GM12878 (cell line): ENCODE measurements around the gene CRTC1. TPM values are rescaled to one million over a fixed set of nuclear protein-coding genes. Genes with fewer than 3 reads are reported as not detected.

Experiments
- ATAC-seq: fragments of 200-7000 bp; cut with Tn5 transposase; 3 replicates; pipeline ENCODE4 v1.9.1; 2020; ENCODE audit warnings: mild to moderate bottlenecking, moderate library complexity
- BruUV-seq: library from RNA; stranded (reverse); fragments of 400-500 nt; replicated peaks from 2 replicates; lab custom pipeline; 2021; lab: Mats Ljungman, UMichigan
- CTCF ChIA-PET: fragments of 300-600 bp; sonication (Branson Sonifier 250); formaldehyde crosslinking; extraction: SDS; loops from one replicate; lab custom pipeline; 2021; ENCODE audit warnings: inconsistent platforms; lab: Yijun Ruan, JAX
- POLR2A ChIA-PET: fragments of 350-600 bp; formaldehyde crosslinking; extraction: SDS; loops from one replicate; lab custom pipeline; 2021; ENCODE audit warnings: inconsistent platforms; lab: Charles Lee
- RAD21 ChIA-PET: fragments of 300-600 bp; sonication (Branson Sonifier 250); formaldehyde crosslinking; loops from one replicate; lab custom pipeline; 2023; ENCODE audit warnings: antibody characterized with exemption; ENCODE audit not compliant: unreplicated experiment; lab: Charles Lee
- SMC1A ChIA-PET: fragments of 300-600 bp; sonication (Branson Sonifier 250); formaldehyde crosslinking; loops from one replicate; lab custom pipeline; 2023; ENCODE audit not compliant: unreplicated experiment, uncharacterized antibody; lab: Charles Lee
- DNase-seq: peaks from one replicate; pipeline ENCODE4 v3.0.0-alpha.2; 2011; ENCODE audit warnings: low read depth, low spot score
- FAIRE-seq: peaks from 3 replicates; lab custom pipeline; 2011; peaks lifted over from hg19 to GRCh38; lab: Jason Lieb, UNC
- H2AFZ ChIP-seq: 2 replicates; pipeline ENCODE4 v1.6.0; 2011; ENCODE audit warnings: low read depth, low read length, control low read depth; ENCODE audit not compliant: control insufficient read depth
- H3K27ac ChIP-seq: 2 replicates; pipeline ENCODE4 v1.5.1; 2011; ENCODE audit warnings: control low read depth; ENCODE audit not compliant: control insufficient read depth, insufficient read depth
- H3K27me3 ChIP-seq, 2 experiments: replicated peaks in 1 of 2; 2 replicates each; pipeline versions ENCODE4 v1.6.0 to v1.6.1; 2011; ENCODE audit warnings: low read length in 1 of 2; ENCODE audit not compliant: control insufficient read depth in 2 of 2, insufficient read depth in 2 of 2
- H3K36me3 ChIP-seq, 2 experiments: 2 replicates each; pipeline ENCODE4 v1.5.1; 2011; ENCODE audit warnings: low read length in 1 of 2; ENCODE audit not compliant: control insufficient read depth in 2 of 2, insufficient read depth in 2 of 2
- H3K4me1 ChIP-seq: 2 replicates; pipeline ENCODE4 v1.6.1; 2011; ENCODE audit warnings: mild to moderate bottlenecking, low read length, moderate library complexity, mixed read lengths; ENCODE audit not compliant: control insufficient read depth, insufficient read depth
- H3K4me2 ChIP-seq: 2 replicates; pipeline ENCODE4 v1.6.0; 2011; ENCODE audit warnings: control low read depth; ENCODE audit not compliant: control insufficient read depth, insufficient read depth
- H3K4me3 ChIP-seq: fragments of 200-600 bp; sonication (generic); 2 replicates; pipeline ENCODE4 v1.5.1; 2016
- H3K79me2 ChIP-seq: 2 replicates; pipeline ENCODE4 v1.6.0; 2011; ENCODE audit warnings: low read length; ENCODE audit not compliant: control insufficient read depth, insufficient read depth
- H3K9ac ChIP-seq: 2 replicates; pipeline ENCODE4 v1.8.0; 2011; ENCODE audit warnings: low read length, control low read depth, mixed read lengths; ENCODE audit not compliant: control insufficient read depth, insufficient read depth
- H3K9me3 ChIP-seq: replicated peaks from 3 replicates; pipeline ENCODE4 v1.5.1; 2011; ENCODE audit warnings: mild to moderate bottlenecking, low read length; ENCODE audit not compliant: control insufficient read depth, insufficient read depth
- H4K20me1 ChIP-seq: 2 replicates; pipeline ENCODE4 v1.6.0; 2011; ENCODE audit not compliant: control insufficient read depth, insufficient read depth
- ASH2L ChIP-seq: fragments of 300-600, 200-600 bp; sonication (generic); IDR thresholded peaks from 2 replicates; pipeline ENCODE4 v1.6.1; 2017; ENCODE audit warnings: low read depth, mild to moderate bottlenecking, borderline replicate concordance
- BMI1 ChIP-seq: fragments of 450-650 bp; IDR thresholded peaks from 2 replicates; pipeline ENCODE4 v1.6.1; 2016; ENCODE audit warnings: mild to moderate bottlenecking, moderate library complexity, borderline replicate concordance
- IRF5 ChIP-seq: fragments of 450-650 bp; IDR thresholded peaks from 2 replicates; pipeline ENCODE4 v1.6.1; 2017; ENCODE audit warnings: borderline replicate concordance
- NFYA ChIP-seq: IDR thresholded peaks from 2 replicates; pipeline ENCODE4 v1.6.1; 2011; ENCODE audit warnings: low read depth, mild to moderate bottlenecking, low read length, improper control_type of control experiment, borderline replicate concordance
- NFYB ChIP-seq: IDR thresholded peaks from 2 replicates; pipeline ENCODE4 v1.6.1; 2011; ENCODE audit warnings: low read depth, mild to moderate bottlenecking, low read length, improper control_type of control experiment, moderate library complexity; ENCODE audit not compliant: insufficient read depth
- RAD51 ChIP-seq: fragments of 450-650 bp; IDR thresholded peaks from 2 replicates; pipeline ENCODE4 v1.6.1; 2016; ENCODE audit warnings: moderate library complexity, mild to moderate bottlenecking, inconsistent platforms
- RCOR1 ChIP-seq: conservative IDR thresholded peaks from 2 replicates; pipeline ENCODE4 v1.6.1; 2012; ENCODE audit warnings: low read depth, low read length, improper control_type of control experiment
- SUZ12 ChIP-seq: fragments of 200-600 bp; sonication (generic); IDR thresholded peaks from one replicate; pipeline ENCODE4 v1.6.1; 2018; ENCODE audit warnings: antibody characterized with exemption, mild to moderate bottlenecking; ENCODE audit not compliant: unreplicated experiment
- USF1 ChIP-seq: IDR thresholded peaks from 2 replicates; pipeline ENCODE4 v1.6.1; 2011; ENCODE audit warnings: borderline replicate concordance, low read depth, mild to moderate bottlenecking, moderate library complexity, mixed read lengths, low read length; ENCODE audit not compliant: insufficient read depth; ENCODE audit errors: extremely low read length
- ZNF217 ChIP-seq: fragments of 450-650 bp; IDR thresholded peaks from 2 replicates; pipeline ENCODE4 v1.6.1; 2017; ENCODE audit warnings: antibody characterized with exemption, mild to moderate bottlenecking
- WGBS: methylation state at CpG from one replicate; pipeline ENCODE4 v1.1.6; 2016; ENCODE audit warnings: low lambda C conversion rate; ENCODE audit not compliant: insufficient replicate concordance, insufficient coverage; ENCODE audit errors: missing lambda C conversion rate; 5-methylcytosine and 5-hydroxymethylcytosine counted together
- in situ Hi-C: fragments of 300-500 bp; cut with MboI; formaldehyde crosslinking; loops from 9 replicates; pipeline ENCODE4 v1.14.3; 2018; ENCODE audit warnings: mixed read lengths
- intact Hi-C: fragments of 100-400 bp; cut with micrococcal nuclease; formaldehyde crosslinking; loops from one replicate; pipeline ENCODE4 v1.14.2; 2022; ENCODE audit not compliant: unreplicated experiment
- polyA plus RNA-seq, 11 experiments: library from polyadenylated mRNA; depleted of rRNA in 4 of 11; unstranded in 6 of 11; stranded (reverse) in 5 of 11; fragments of >200 nt; fragmentation: Nextera tagmentation in 4 of 11; fragmentation: Illumina TruSeq in 1 of 11; extraction: Ambion mirVana in 4 of 11; extraction: Trizol in 1 of 11; gene quantifications; 1 replicate in 1 of 11; 2 replicates in 10 of 11; pipeline versions ENCODE4 v1.2.1 to v1.2.3, GENCODE V29; 2011 to 2016; ENCODE audit warnings: inconsistent platforms in 2 of 11, missing spikeins in 2 of 11, low read depth in 1 of 11
- total RNA-seq, 4 experiments: library from RNA; depleted of rRNA in 3 of 4; stranded (reverse); fragments of >200 nt in 3 of 4; fragmentation: Illumina TruSeq in 1 of 4; extraction: Trizol in 1 of 4; gene quantifications; 2 replicates each; pipeline versions ENCODE4 v1.2.1 to v1.2.3, GENCODE V29; 2013 to 2021
- TF ChIP-seq, protein P1 (sequence below): IDR thresholded peaks from 2 replicates; pipeline ENCODE4 v1.6.1; 2012; ENCODE audit warnings: low read length, inconsistent platforms

CRTC1 gene
- total and polyA plus RNA-seq, 10 of the 15 experiments (the other 5 are each of a cell fraction or from before 2014, with no cell fraction given), result 0.02 to 4.6 (median 1.1) TPM; not detected in 1

DNA sequence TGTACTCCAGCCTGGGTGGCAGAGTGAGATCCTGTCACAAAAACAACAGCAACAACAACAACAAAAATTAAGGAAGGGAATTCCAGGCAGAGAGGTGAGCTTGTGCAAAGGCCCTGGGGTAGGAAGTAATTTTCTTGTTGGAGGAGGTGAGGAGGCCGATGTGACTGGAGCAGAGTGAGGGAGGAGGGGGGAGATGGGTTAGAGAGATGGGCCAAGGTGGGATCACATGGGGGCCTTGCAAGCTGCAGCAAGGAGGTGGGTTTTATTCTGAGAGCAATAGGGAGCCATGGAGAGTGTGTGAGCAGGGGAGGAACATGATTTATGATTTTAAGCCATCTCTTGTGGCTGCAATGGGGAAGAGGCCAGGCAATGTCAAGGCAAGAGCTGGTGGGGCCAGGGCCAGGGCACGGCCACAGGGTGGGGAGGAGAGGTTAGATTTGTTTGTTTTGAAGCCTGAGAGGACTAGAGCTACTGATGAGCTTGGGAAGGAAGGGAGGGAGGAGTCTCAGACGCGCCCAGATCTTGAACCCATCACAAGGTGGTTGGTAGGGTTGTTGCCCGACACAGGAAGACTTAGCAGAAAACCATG, 120.2 kb downstream of the CRTC1 start:
- FAIRE-seq (no peak), DNase-seq (no peak), ATAC-seq (no peak)
- Histone ChIP-seq H4K20me1 (no peaks in the 10 kb centered on the region), H3K27ac (no peak overlapping the region), H3K36me3 (no peaks in the 10 kb centered on the region), H3K79me2 (no peaks in the 10 kb centered on the region), H3K4me2 (no peak overlapping the region), H2AFZ (no peak overlapping the region), H3K4me1 (no peaks in the 10 kb centered on the region), H3K4me3 (no peak overlapping the region), H3K9me3 (no peaks in the 10 kb centered on the region; the same call in 2 of the 3 replicates), H3K27me3 (peaks cover 0 to 3% of the 10 kb centered on the region in 2 experiments; a peak in 2 of 4 replicates), H3K9ac (no peak overlapping the region)
- CTCF ChIA-PET, result no interaction called here
- SMC1A ChIA-PET, result no interaction called here
- RAD21 ChIA-PET, result no interaction called here
- POLR2A ChIA-PET, result interaction anchor here (0.6 kb wide), 2 partner anchors 51 to 390 kb away, joined by 3 to 4 read pairs; no protein-coding TSS in a partner anchor
- no peak for TF ChIP-seq RCOR1
- no peak for TF ChIP-seq USF1
- no peak for TF ChIP-seq ASH2L
- no peak for TF ChIP-seq BMI1
- no peak for TF ChIP-seq NFYA
- TF ChIP-seq, protein P1, sequence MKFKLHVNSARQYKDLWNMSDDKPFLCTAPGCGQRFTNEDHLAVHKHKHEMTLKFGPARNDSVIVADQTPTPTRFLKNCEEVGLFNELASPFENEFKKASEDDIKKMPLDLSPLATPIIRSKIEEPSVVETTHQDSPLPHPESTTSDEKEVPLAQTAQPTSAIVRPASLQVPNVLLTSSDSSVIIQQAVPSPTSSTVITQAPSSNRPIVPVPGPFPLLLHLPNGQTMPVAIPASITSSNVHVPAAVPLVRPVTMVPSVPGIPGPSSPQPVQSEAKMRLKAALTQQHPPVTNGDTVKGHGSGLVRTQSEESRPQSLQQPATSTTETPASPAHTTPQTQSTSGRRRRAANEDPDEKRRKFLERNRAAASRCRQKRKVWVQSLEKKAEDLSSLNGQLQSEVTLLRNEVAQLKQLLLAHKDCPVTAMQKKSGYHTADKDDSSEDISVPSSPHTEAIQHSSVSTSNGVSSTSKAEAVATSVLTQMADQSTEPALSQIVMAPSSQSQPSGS, result no peak
- no peak for TF ChIP-seq NFYB
- TF ChIP-seq ZNF217, result no peak
- TF ChIP-seq IRF5, result no peak
- no peak for TF ChIP-seq RAD51
- TF ChIP-seq SUZ12, result no peak
- in situ Hi-C loops, result no loop called here
- no TSS peak for BruUV-seq
- WGBS, result 63% methylated on average over 4 of the region's 5 CpGs
- intact Hi-C loops, result no loop called here
